Coronary artery (tissue), 2 donors: Measurements from ENCODE around the gene DLG2.
"Not testable (repeated sequence)": the region's sequence is repeated elsewhere in the genome, so short reads cannot be mapped to it uniquely, and the experiment has no call there.

Experiments used
- DNase-seq: peaks from one replicate; pipeline ENCODE4 v3.0.0-alpha.2; 2017; ENCODE audit warnings: low spot score
- H3K27ac ChIP-seq, 2 donors: fragments of 200-600 bp; sonication (generic); one replicate each; pipeline ENCODE4 v1.5.1; 2016 to 2019
- H3K4me3 ChIP-seq: fragments of 200-600 bp; sonication (generic); 2 replicates; pipeline ENCODE4 v1.5.1; 2016; ENCODE audit warnings: mild to moderate bottlenecking, moderate library complexity
- CTCF ChIP-seq: fragments of 200-600 bp; sonication (generic); IDR thresholded peaks from one replicate; pipeline ENCODE4 v1.5.1; 2019; ENCODE audit warnings: antibody characterized with exemption

DLG2 gene

GRCh38 chr11:83456566-83456965 is 2170.6 kb downstream of the DLG2 start:
- no peak for TF ChIP-seq CTCF
- H3K27ac ChIP-seq = no peak overlapping the region
- no peak overlapping the region for H3K4me3 ChIP-seq
- DNase-seq = no peak

DNA sequence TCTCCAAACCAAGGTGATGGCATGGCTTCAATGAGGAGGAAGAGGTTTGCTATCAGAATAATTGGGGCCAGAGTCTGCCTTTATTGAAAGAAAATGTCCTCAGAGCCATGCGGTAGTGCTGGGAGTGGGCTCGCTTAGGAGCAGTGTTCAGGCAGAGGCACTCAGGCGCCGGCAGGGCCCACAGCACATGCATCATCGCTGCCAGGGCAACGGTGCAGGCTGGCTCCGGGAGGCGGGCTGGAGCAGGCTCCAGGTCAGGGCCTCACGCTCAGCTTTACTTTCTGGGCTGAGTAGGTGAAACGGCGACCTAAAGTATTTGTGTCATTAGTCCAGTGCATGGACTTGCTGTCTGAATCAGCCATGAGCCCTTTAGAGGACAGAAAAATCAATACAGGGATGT is 2171.1 kb downstream of the DLG2 start:
- Histone ChIP-seq H3K4me3 (no peak overlapping the region), H3K27ac (no peak overlapping the region)
- no peak for DNase-seq
- no peak for TF ChIP-seq CTCF

GRCh38 chr11:83455356-83455755 is 2171.8 kb downstream of the DLG2 start:
- DNase-seq = no peak
- no peak overlapping the region for H3K4me3 ChIP-seq
- H3K27ac ChIP-seq = no peak overlapping the region
- TF ChIP-seq CTCF = no peak

- H3K4me3 ChIP-seq = no peak overlapping the region
- TF ChIP-seq CTCF = no peak
- no peak for DNase-seq
- no peak overlapping the region for H3K27ac ChIP-seq
These were observed 2172.5 kb downstream of the DLG2 start for GRCh38 chr11:83454674-83455073.

- Histone ChIP-seq H3K4me3 (no peak overlapping the region), H3K27ac (no peak overlapping the region)
- DNase-seq = no peak
- no peak for TF ChIP-seq CTCF
These were observed 2177.7 kb downstream of the DLG2 start for GRCh38 chr11:83449338-83449913.

DNA sequence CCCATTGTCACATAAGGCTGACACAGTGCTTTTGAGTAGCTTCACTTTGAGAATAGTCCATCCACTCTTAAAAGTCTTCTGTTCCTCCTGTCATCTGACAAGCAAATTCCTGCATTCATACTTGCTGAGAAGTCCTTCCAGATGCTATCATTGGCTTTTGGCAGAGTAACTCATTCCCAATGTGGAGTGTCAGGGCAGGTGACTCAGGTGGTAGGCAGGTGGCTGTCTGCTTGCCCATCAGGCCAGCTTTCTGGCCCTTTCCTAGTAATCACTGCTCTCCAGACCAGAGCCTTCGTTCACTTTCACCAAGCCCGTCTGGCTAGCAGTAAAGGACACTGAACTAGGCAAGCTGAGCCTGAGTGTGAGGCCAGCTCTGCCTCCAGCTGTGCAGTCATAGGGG is 2178.5 kb downstream of the DLG2 start:
- Histone ChIP-seq H3K27ac (no peak overlapping the region), H3K4me3 (no peak overlapping the region)
- DNase-seq = no peak
- TF ChIP-seq CTCF = no peak

GRCh38 chr11:83443880-83444279 is 2183.3 kb downstream of the DLG2 start:
- not testable (repeated sequence) for H3K4me3 ChIP-seq, DNase-seq, H3K27ac ChIP-seq

DNA sequence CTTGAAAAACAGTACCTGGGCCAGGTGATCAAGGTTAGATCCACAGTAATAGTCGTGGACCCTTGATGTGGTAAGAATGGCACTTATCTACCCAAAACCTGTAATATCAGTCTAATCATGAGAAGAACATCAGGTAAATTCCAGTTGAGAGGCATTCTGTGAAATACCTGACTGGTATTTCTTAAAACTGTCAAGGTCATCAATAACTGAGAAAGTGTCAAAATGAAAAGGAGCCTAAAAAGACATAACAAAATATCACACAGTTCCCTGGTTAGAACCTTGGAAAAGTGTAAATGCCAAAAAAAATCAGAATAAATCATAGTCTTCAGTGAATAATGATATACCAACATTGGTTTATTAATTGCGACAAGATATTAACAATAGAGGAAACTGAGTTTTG is 2185.5 kb downstream of the DLG2 start:
- TF ChIP-seq CTCF = no peak
- no peak overlapping the region for H3K4me3 ChIP-seq
- DNase-seq = no peak
- H3K27ac ChIP-seq = no peak overlapping the region
